Thyroid gland (tissue), 4 donors: Measurements from ENCODE around the gene MTUS2.

ENCODE experiments used
- CTCF ChIP-seq, 6 experiments: fragments of 200-600 bp in 3 of 6; fragments of 450-650 bp in 3 of 6; sonication (generic) in 3 of 6; IDR thresholded peaks; one replicate each; pipeline ENCODE4 v1.5.1; 2016 to 2019; ENCODE audit warnings: antibody characterized with exemption in 6 of 6, mild to moderate bottlenecking in 2 of 6, inconsistent platforms in 1 of 6, moderate library complexity in 1 of 6
- POLR2A ChIP-seq, 2 donors: fragments of 450-650 bp; IDR thresholded peaks; one replicate each; pipeline ENCODE4 v1.6.1; 2017; ENCODE audit warnings: antibody characterized with exemption in 2 of 2, mild to moderate bottlenecking in 2 of 2, moderate library complexity in 1 of 2

- TF ChIP-seq POLR2A (IDR thresholded peaks at IDR 0.05) (no peak), CTCF (IDR thresholded peaks at IDR 0.05) (no peak)
Measured at GRCh38 chr13:29160862-29161261, 340.7 kb downstream of the MTUS2 start.
